Measurements from ENCODE around the gene BRCA1.
"Not testable (repeated sequence)": the region's sequence is repeated elsewhere in the genome, so short reads cannot be mapped to it uniquely, and the experiment has no call there.

- not testable (repeated sequence) for TF ChIP-seq CTCF, POLR2A (IDR thresholded peaks at IDR 0.05)
Observed at GRCh38 chr17:43138531-43138930, 13.4 kb upstream of the BRCA1 start.

Measured in thyroid gland (tissue), 4 donors.